ENCODE measurements around the gene SLC25A51. TPM values are rescaled to one million over a fixed set of nuclear protein-coding genes. Genes with fewer than 3 reads are reported as not detected.

SLC25A51 gene
- total RNA-seq, 3 donors from 2014 or later: 20.6 to 32.2 (median 22.4) TPM

- DNase-seq: no peak
- Histone ChIP-seq H3K9me3 (no peaks in the 10 kb centered on the region), H3K36me3 (ENCODE audit: low read depth) (no peaks in the 10 kb centered on the region), H3K4me3 (no peak overlapping the region), H3K4me1 (ENCODE audit: low read depth) (no peaks in the 10 kb centered on the region)
- intact Hi-C loops (cut with DNase I, micrococcal nuclease): loop anchor here in 1 of 2 donors (10.0 kb wide), 1 partner anchor 138 kb away; the partner anchor contains the start of gene SHB
- no peak for TF ChIP-seq CTCF (IDR thresholded peaks at IDR 0.05)
- no peak for ATAC-seq
These were observed 23.2 kb upstream of the SLC25A51 start for GRCh38 chr9:37927132-37927531.

GRCh38 chr9:37926737-37927118, 22.8 kb upstream of the SLC25A51 start:
- H3K36me3 ChIP-seq (ENCODE audit: low read depth): no peaks in the 10 kb centered on the region
- H3K4me1 ChIP-seq (ENCODE audit: low read depth): no peaks in the 10 kb centered on the region
- DNase-seq: no peak
- TF ChIP-seq CTCF (IDR thresholded peaks at IDR 0.05): no peak
- no peak overlapping the region for H3K4me3 ChIP-seq
- no peak for ATAC-seq
- no peaks in the 10 kb centered on the region for H3K9me3 ChIP-seq
- intact Hi-C loops (cut with DNase I, micrococcal nuclease): loop anchor here in 1 of 2 donors (10.0 kb wide), 1 partner anchor 138 kb away; the partner anchor contains the start of gene SHB

DNA sequence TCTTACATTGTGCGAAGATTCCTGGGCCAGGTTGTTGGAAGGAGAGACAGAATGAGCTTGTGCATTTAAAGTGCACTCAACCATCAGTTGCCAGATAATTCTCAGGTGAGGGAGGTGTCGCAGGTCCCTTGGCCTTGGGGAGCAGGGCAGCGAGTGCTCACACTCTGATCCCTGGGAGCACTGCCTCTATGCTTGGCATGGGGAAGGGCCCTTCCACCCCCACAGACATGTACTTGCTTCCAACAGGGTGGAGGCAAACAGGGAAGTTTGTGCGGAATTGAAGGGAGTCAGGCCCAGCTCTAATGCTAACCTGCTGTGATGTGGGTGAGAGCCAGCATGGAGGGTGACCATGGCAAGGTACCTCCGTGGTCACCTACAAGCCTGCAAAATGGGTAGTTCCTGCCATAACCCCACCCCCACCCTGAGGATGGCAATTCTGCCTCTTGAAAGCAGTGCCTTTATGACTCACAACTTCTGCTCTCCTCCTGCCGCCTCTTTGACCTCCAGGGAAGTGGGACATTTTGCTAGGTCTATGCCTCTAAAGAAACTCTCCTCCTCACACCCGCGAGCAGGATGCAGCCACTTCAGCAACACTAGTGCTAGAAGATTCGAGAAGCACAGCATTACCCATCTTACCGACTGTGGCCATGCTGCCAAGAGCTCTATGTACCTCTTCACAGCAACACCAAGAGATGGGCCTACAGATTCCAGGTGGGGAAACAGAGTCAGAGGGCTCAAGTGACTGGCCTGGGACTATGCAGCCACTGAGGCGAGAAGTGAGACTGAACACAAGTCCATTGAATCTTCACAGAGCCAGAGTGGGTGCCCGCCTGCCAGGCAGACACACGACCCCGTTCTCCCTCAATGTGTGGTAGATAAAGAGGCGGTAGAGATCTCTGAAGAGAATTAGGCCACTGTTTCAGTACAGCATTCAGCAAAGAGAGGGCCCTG, 22.1 kb upstream of the SLC25A51 start:
- Histone ChIP-seq H3K4me1 (ENCODE audit: low read depth) (no peaks in the 10 kb centered on the region), H3K4me3 (no peak overlapping the region), H3K9me3 (no peaks in the 10 kb centered on the region), H3K36me3 (ENCODE audit: low read depth) (no peaks in the 10 kb centered on the region)
- DNase-seq (no peak), ATAC-seq (no peak)
- no peak for TF ChIP-seq CTCF (IDR thresholded peaks at IDR 0.05)
- intact Hi-C loops (cut with DNase I, micrococcal nuclease): loop anchor here in 1 of 2 donors (10.0 kb wide), 1 partner anchor 139 kb away; the partner anchor contains the start of gene SHB

- intact Hi-C loops (cut with DNase I, micrococcal nuclease): loop anchor here in 1 of 2 donors (10.0 kb wide), 1 partner anchor 140 kb away; the partner anchor contains the start of gene SHB
- DNase-seq (no peak), ATAC-seq (no peak)
- no peak for TF ChIP-seq CTCF (IDR thresholded peaks at IDR 0.05)
- no peaks in the 10 kb centered on the region for H3K4me1 ChIP-seq (ENCODE audit: low read depth)
- no peaks in the 10 kb centered on the region for H3K36me3 ChIP-seq (ENCODE audit: low read depth)
- no peaks in the 10 kb centered on the region for H3K9me3 ChIP-seq
- H3K4me3 ChIP-seq: no peak overlapping the region
These were observed 21.1 kb upstream of the SLC25A51 start for GRCh38 chr9:37925006-37925405.

DNA sequence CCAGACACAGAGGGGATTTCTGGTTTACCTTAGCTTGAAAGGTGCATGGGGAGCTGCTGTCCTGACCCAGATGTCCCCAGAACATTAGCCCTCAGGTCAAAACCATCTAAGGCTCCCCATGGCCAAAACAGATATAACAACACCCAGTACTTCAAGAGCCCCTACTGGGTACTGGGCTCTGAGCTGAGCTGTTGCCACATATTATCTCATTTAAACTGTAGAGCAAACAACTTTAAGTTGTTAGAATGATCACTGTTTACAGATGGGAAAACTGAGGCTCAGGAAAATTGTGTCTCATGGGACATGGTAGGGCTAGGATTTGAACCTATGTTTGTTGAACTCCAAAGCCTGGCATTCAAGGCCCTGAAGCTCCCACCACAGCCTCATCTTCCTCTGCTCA, 20.6 kb upstream of the SLC25A51 start:
- intact Hi-C loops (cut with DNase I, micrococcal nuclease): loop anchor here in 1 of 2 donors (10.0 kb wide), 1 partner anchor 140 kb away; the partner anchor contains the start of gene SHB
- ATAC-seq: no peak
- Histone ChIP-seq H3K4me3 (no peak overlapping the region), H3K36me3 (ENCODE audit: low read depth) (no peaks in the 10 kb centered on the region), H3K9me3 (no peaks in the 10 kb centered on the region), H3K4me1 (ENCODE audit: low read depth) (no peaks in the 10 kb centered on the region)
- DNase-seq: no peak
- TF ChIP-seq CTCF (IDR thresholded peaks at IDR 0.05): no peak

Data from mucosa of descending colon (tissue), 3 donors.